GM10248 (cell line): ENCODE measurements around the gene CCDC61.

ENCODE experiments used
- CTCF ChIA-PET: fragments of 300-600 bp; sonication (Branson Sonifier 250); formaldehyde crosslinking; extraction: SDS; loops from one replicate; lab custom pipeline; 2021; ENCODE audit warnings: antibody characterized with exemption; lab: Yijun Ruan, JAX
- POLR2A ChIA-PET: fragments of 350-650 bp; sonication (Branson Sonifier 250); formaldehyde crosslinking; extraction: SDS; loops from one replicate; lab custom pipeline; 2020; ENCODE audit warnings: antibody characterized with exemption; lab: Yijun Ruan, JAX
- DNase-seq: peaks from one replicate; pipeline ENCODE4 v3.0.0; 2012; ENCODE audit errors: extremely low spot score
- CTCF ChIP-seq: IDR thresholded peaks from 2 replicates; pipeline ENCODE4 v1.5.1; 2012; ENCODE audit warnings: mild to moderate bottlenecking, low read depth; ENCODE audit errors: extremely low read depth, missing control alignments, control extremely low read depth

Gene CCDC61

GRCh38 chr19:45962021-45962420 lies 33.2 kb upstream of the CCDC61 start:
- ChIA-PET POLR2A (no interaction called here), CTCF (no interaction called here)
- no peak for TF ChIP-seq CTCF
- DNase-seq: no peak

GRCh38 chr19:45967246-45967645 lies 28.0 kb upstream of the CCDC61 start:
- CTCF ChIA-PET: no interaction called here

GRCh38 chr19:45968626-45969025 lies 26.6 kb upstream of the CCDC61 start:
- CTCF ChIA-PET: interaction anchor here (0.9 kb wide), 1 partner anchor 24 kb away, joined by 3 read pairs; no protein-coding TSS in a partner anchor
- POLR2A ChIA-PET: no interaction called here
- no peak for DNase-seq
- no peak for TF ChIP-seq CTCF

More at GRCh38 chr19:45967246-45967645, 28.0 kb upstream of the CCDC61 start:
- POLR2A ChIA-PET: no interaction called here
- TF ChIP-seq CTCF: no peak
- no peak for DNase-seq

GRCh38 chr19:45969676-45970075 lies 25.6 kb upstream of the CCDC61 start:
- ChIA-PET POLR2A (no interaction called here), CTCF (interaction anchor here (1.0 to 1.2 kb wide), 2 partner anchors 36 to 59 kb away, joined by 3 read pairs; no protein-coding TSS in a partner anchor)
- TF ChIP-seq CTCF: no peak
- DNase-seq: no peak

- TF ChIP-seq CTCF: no peak
- ChIA-PET CTCF (no interaction called here), POLR2A (no interaction called here)
- no peak for DNase-seq
These were observed 23.9 kb upstream of the CCDC61 start for GRCh38 chr19:45971260-45971902.

- TF ChIP-seq CTCF: no peak
- ChIA-PET POLR2A (no interaction called here), CTCF (no interaction called here)
- DNase-seq: no peak
These were observed 23.0 kb upstream of the CCDC61 start for GRCh38 chr19:45972081-45972946.
